HL-60 (cell line): Measurements from ENCODE around the gene ADSS1.

Source experiments
- GABPA ChIP-seq: IDR thresholded peaks from 2 replicates; pipeline ENCODE4 v1.6.1; 2012; ENCODE audit warnings: low read depth
- POLR2AphosphoS5 ChIP-seq: IDR thresholded peaks from 2 replicates; pipeline ENCODE4 v1.6.1; 2012; ENCODE audit warnings: low read depth
- TF ChIP-seq, protein P1 (sequence below): IDR thresholded peaks from one replicate; pipeline ENCODE4 v1.5.1; 2011; ENCODE audit warnings: low read length, control low read depth, inconsistent platforms; ENCODE audit not compliant: insufficient read depth
- TF ChIP-seq, protein P2 (sequence below): IDR thresholded peaks from 2 replicates; pipeline ENCODE4 v1.6.1; 2012; ENCODE audit warnings: low read depth; ENCODE audit not compliant: insufficient replicate concordance

DNA sequence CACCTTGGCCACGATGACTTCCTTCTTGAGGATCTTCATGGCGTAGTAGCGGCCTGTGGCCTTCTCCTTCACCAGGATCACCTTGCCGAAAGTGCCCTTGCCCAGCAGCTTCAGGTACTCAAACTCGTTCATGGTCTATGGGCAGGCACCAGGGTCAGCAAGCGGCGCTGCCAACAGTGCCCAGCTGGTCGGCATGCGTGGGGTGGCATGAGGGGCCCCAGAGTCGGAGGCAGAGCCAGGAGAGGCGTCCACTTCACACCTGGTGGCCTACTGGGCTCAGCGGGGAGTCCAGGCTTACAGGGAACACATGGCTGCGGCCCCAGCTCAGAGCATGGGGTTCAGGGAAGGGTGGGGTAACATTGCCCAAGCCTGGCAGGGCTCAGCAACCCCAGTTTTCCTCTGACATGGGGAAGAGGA, 51.1 kb downstream of the ADSS1 start:
- TF ChIP-seq, protein P1, sequence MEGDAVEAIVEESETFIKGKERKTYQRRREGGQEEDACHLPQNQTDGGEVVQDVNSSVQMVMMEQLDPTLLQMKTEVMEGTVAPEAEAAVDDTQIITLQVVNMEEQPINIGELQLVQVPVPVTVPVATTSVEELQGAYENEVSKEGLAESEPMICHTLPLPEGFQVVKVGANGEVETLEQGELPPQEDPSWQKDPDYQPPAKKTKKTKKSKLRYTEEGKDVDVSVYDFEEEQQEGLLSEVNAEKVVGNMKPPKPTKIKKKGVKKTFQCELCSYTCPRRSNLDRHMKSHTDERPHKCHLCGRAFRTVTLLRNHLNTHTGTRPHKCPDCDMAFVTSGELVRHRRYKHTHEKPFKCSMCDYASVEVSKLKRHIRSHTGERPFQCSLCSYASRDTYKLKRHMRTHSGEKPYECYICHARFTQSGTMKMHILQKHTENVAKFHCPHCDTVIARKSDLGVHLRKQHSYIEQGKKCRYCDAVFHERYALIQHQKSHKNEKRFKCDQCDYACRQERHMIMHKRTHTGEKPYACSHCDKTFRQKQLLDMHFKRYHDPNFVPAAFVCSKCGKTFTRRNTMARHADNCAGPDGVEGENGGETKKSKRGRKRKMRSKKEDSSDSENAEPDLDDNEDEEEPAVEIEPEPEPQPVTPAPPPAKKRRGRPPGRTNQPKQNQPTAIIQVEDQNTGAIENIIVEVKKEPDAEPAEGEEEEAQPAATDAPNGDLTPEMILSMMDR, result no peak
- TF ChIP-seq POLR2AphosphoS5, result peak; percentile 53; the same call in 1 of the 2 replicates
- TF ChIP-seq, protein P2, sequence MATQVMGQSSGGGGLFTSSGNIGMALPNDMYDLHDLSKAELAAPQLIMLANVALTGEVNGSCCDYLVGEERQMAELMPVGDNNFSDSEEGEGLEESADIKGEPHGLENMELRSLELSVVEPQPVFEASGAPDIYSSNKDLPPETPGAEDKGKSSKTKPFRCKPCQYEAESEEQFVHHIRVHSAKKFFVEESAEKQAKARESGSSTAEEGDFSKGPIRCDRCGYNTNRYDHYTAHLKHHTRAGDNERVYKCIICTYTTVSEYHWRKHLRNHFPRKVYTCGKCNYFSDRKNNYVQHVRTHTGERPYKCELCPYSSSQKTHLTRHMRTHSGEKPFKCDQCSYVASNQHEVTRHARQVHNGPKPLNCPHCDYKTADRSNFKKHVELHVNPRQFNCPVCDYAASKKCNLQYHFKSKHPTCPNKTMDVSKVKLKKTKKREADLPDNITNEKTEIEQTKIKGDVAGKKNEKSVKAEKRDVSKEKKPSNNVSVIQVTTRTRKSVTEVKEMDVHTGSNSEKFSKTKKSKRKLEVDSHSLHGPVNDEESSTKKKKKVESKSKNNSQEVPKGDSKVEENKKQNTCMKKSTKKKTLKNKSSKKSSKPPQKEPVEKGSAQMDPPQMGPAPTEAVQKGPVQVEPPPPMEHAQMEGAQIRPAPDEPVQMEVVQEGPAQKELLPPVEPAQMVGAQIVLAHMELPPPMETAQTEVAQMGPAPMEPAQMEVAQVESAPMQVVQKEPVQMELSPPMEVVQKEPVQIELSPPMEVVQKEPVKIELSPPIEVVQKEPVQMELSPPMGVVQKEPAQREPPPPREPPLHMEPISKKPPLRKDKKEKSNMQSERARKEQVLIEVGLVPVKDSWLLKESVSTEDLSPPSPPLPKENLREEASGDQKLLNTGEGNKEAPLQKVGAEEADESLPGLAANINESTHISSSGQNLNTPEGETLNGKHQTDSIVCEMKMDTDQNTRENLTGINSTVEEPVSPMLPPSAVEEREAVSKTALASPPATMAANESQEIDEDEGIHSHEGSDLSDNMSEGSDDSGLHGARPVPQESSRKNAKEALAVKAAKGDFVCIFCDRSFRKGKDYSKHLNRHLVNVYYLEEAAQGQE, result no peak
- TF ChIP-seq GABPA, result no peak
